HFF-Myc (cell line): ENCODE results near the gene HADH.

Experiments used
- DNase-seq: peaks from one replicate; pipeline ENCODE4 v3.0.0-alpha.2; 2011; ENCODE audit warnings: low read depth; ENCODE audit errors: extremely low read depth
- H3K4me3 ChIP-seq: replicated peaks from 2 replicates; pipeline ENCODE4 v1.5.1; 2011; ENCODE audit warnings: low read depth, mild to moderate bottlenecking, control low read depth, low read length
- CTCF ChIP-seq: IDR thresholded peaks from 2 replicates; pipeline ENCODE4 v1.5.1; 2012; ENCODE audit warnings: mild to moderate bottlenecking, low read depth, low read length, control low read depth; ENCODE audit errors: missing control alignments

Gene HADH

GRCh38 chr4:108056418-108056817 is 66.7 kb downstream of the HADH start:
- TF ChIP-seq CTCF: no peak
- no peak overlapping the region for H3K4me3 ChIP-seq
- DNase-seq: no peak

- no peak for TF ChIP-seq CTCF
- DNase-seq: peak; percentile 46
- H3K4me3 ChIP-seq: no peak overlapping the region
Observed at GRCh38 chr4:108058685-108059440, 69.2 kb downstream of the HADH start.

GRCh38 chr4:108060164-108060563 is 70.5 kb downstream of the HADH start:
- DNase-seq: no peak
- peak; percentile 29 for TF ChIP-seq CTCF
- no peak overlapping the region for H3K4me3 ChIP-seq

GRCh38 chr4:108060686-108061321 is 71.1 kb downstream of the HADH start:
- DNase-seq: no peak

GRCh38 chr4:108068442-108068841 is 78.8 kb downstream of the HADH start:
- no peak overlapping the region for H3K4me3 ChIP-seq
- no peak for TF ChIP-seq CTCF
- peak; percentile 38 for DNase-seq

More at GRCh38 chr4:108060686-108061321, 71.1 kb downstream of the HADH start:
- no peak overlapping the region for H3K4me3 ChIP-seq
- TF ChIP-seq CTCF: no peak

- H3K4me3 ChIP-seq: no peak overlapping the region
- TF ChIP-seq CTCF: no peak
- DNase-seq: no peak
Observed at GRCh38 chr4:108070775-108071174, 81.1 kb downstream of the HADH start.
